Fibroblast of skin of left quadriceps (primary cell): Measurements from ENCODE around the gene TMEM88.

Source experiments
- DNase-seq, 2 experiments: peaks; one replicate each; pipeline ENCODE4 v3.0.0-alpha.2; 2013; ENCODE audit warnings: low read depth in 2 of 2

Gene TMEM88

DNA sequence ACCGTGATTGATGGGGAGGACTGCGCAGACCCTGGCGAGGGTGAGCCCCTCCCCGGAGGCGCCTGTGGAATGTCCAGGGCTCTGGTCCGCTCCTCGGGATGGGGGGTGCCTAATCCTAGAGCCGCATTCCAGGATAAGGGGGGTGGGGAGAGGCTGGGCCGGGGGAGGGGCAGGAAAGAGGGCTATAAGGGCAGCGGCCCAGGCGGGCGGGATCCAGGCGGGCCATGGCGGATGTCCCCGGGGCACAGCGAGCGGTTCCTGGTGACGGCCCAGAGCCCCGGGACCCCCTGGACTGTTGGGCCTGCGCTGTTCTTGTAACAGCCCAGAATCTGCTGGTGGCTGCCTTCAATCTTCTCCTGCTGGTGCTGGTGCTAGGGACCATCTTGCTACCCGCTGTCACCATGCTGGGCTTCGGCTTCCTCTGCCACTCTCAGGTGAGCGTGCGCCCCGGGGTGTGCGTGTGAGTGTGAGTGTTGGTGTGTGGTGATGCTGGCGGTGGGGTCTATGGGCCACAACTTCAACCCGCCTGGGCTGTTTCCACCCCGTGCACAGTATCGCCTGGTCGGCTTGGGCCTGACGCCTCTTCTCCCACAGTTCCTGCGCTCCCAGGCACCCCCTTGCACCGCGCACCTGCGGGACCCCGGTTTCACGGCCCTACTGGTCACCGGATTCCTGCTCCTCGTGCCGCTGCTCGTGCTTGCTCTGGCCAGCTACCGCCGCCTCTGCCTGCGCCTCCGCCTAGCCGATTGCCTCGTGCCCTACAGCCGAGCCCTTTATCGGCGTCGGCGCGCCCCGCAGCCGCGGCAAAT lies at the start of gene TMEM88:
Gene TMEM88, plus strand, starts transcription at position 216 of the 809 bp plus-strand sequence. Its CDS starts 9 bp downstream, at position 225.
- DNase-seq = no peak

GRCh38 chr17:7806587-7806986 lies 48.3 kb upstream of the TMEM88 start:
- DNase-seq = no peak

GRCh38 chr17:7807206-7807605 lies 47.7 kb upstream of the TMEM88 start:
- DNase-seq = no peak

GRCh38 chr17:7809086-7809790 lies 45.6 kb upstream of the TMEM88 start:
- DNase-seq = no peak

DNA sequence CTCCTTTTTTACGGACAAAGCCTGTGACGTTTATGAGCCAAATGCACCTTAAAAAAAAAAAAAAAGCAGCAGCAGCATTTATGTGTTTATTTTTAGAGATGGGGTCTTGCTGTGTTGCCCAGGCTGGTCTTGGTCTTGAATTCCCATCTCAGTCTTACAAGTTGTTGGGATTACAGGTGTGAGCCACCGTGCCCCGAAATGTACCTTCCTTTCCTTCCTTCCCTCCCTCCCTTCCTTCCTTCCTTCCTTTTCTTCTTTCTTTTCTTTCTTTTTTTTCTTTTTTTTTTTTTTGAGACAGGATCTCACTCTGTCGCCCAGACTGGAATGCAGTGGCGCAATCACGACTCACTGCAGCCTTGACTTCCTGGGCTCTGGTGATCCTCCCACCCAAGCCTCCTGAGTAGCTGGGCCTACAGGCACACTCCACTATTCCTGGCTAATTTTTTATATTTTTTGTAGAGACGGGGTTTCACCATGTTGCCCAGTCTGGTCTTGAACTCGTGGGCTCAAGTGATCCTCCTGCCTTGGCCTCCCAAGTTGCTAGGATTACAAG lies 45.0 kb upstream of the TMEM88 start:
- DNase-seq = peak in 1 of 2 experiments; percentile 3

DNA sequence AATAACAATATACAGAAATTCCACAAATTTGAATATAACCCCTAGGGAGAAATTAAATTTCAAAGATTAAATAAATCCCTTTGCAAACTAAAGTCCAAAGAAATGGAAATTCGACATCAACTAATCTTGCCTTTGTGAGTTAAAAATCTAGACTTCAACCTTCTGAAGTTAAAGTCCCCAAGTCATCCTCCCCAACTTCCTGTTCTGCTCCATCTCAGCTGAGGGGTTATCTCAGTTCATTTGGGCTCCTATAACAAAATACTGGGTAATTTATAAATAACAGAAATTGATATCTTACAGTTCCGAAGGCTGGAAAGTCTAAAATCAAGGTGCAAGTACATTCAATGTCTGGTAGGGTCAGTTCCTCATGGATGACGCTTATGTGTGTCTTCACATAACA lies 43.6 kb upstream of the TMEM88 start:
- no peak for DNase-seq

GRCh38 chr17:7814969-7815368 lies 39.9 kb upstream of the TMEM88 start:
- no peak for DNase-seq

- DNase-seq = no peak
Measured at GRCh38 chr17:7816926-7817642, 37.8 kb upstream of the TMEM88 start.

- no peak for DNase-seq
Measured at GRCh38 chr17:7817643-7817964, 37.3 kb upstream of the TMEM88 start.

- DNase-seq = no peak
Measured at GRCh38 chr17:7818026-7818425, 36.8 kb upstream of the TMEM88 start.

DNA sequence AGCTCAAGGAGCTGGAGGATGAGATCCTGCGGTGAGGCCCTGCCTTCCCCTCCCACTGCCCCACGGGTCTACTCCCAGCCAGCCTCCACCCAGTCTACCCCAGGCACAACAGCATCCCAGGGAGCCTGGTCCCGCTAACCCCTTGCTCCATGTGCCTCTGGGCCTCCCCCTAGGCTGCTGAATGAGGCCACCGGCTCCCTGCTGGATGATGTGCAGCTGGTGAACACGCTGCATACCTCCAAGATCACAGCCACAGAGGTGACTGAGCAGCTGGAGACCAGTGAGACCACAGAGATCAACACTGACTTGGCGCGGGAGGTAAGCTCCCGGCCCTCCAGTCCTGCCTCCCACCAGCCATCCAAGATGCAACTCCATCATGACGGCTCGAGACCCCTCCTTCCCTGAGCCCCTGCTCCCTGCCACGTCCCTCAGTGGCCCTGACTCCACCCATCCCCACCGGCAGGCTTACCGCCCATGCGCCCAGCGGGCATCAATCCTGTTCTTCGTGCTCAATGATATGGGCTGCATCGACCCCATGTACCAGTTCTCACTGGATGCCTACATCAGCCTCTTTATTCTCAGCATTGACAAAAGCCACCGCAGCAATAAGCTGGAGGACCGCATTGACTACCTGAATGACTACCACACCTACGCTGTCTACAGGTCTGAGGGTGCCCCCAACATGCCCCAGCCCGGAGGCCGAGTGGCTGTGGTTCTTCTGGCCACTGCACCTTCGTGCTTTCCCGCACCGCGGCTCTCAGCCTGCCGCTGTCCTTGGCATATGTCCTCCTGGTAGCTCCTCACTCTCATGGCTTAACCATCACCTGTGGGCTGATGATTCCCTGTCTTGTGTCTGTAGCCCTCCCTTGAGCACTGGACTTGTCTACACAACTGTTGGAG lies 35.9 kb upstream of the TMEM88 start:
- DNase-seq = no peak

GRCh38 chr17:7820231-7820630 lies 34.6 kb upstream of the TMEM88 start:
- no peak for DNase-seq

- DNase-seq = no peak
Measured at GRCh38 chr17:7822126-7822525, 32.7 kb upstream of the TMEM88 start.

DNA sequence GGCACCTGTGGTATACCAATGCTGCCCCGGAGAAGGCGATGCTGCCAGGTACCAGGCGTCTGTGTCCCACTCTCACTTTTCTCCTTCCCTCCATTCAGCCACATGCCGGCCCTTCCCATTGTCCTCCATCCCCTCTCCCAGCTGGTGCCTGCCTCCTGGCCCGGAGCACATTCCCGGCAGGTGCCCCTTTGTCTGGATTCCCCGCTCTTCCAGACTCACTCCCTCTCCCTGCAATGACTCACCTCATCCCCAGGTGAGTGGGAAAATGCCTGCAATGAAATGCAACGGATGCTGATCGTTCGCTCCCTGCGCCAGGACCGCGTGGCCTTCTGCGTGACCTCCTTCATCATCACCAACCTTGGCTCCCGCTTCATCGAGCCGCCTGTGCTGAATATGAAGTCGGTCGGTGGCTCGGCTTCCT lies 31.3 kb upstream of the TMEM88 start:
- no peak for DNase-seq

DNA sequence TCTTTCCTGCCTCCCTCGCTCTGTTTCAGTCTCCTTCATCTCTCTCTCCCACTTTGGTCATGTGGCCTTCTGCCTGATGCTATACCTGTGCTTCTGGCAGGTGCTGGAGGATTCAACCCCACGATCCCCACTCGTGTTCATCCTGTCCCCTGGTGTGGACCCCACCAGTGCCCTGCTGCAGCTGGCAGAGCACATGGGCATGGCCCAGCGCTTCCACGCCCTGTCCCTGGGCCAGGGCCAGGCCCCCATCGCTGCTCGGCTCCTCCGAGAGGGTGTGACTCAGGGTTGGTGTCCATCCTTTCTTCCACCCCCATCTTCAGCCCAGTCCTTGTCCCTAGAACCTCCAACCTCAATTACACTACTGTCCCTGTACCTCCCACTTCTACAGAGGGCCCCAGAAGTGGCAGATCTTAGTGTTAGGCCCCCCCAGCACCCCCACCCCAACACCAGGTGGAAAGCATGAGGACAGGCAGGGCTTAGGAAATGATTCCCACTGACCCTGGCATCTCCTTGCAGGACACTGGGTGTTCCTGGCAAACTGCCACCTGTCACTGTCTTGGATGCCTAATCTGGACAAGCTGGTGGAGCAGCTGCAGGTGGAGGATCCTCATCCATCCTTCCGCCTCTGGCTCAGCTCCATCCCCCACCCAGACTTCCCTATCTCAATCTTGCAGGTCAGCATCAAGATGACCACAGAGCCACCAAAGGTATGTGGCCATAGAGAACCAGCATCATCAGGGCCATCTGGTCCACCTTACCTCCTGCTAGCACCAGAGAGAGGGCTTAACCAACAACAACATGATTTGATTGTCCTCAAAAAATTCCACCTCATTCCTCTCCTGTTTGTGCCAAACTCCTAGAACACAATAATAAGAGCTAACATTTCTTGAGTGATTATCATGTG lies 30.6 kb upstream of the TMEM88 start:
- no peak for DNase-seq

GRCh38 chr17:7825206-7825990 lies 29.5 kb upstream of the TMEM88 start:
- no peak for DNase-seq

GRCh38 chr17:7830616-7831015 lies 24.2 kb upstream of the TMEM88 start:
- DNase-seq = no peak

DNA sequence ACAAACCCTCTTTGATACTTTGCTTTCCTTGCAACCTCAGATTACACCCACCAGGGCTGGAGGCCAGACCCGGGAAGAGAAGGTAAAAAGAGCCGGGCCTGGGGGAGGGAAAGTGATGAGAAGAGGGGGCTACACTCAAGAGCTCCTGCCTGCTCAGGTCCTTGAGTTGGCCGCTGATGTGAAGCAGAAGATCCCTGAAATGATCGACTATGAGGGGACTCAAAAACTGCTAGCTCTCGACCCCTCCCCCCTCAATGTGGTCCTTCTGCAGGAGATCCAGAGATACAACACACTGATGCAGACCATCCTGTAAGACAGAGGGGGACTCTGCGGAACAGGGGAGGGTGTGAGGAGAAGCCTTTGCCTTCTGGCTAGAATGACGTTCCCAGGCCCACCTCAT lies 23.6 kb upstream of the TMEM88 start:
- no peak for DNase-seq

- no peak for DNase-seq
Measured at GRCh38 chr17:7832431-7832830, 22.4 kb upstream of the TMEM88 start.
